ENCODE data around the gene EDN2. TPM values are rescaled to one million over a fixed set of nuclear protein-coding genes. Genes with fewer than 3 reads are reported as not detected.

EDN2 gene
- total and polyA plus RNA-seq, 9 donors, result 0.18 to 1.8 (median 0.29) TPM; not detected in 4

DNA sequence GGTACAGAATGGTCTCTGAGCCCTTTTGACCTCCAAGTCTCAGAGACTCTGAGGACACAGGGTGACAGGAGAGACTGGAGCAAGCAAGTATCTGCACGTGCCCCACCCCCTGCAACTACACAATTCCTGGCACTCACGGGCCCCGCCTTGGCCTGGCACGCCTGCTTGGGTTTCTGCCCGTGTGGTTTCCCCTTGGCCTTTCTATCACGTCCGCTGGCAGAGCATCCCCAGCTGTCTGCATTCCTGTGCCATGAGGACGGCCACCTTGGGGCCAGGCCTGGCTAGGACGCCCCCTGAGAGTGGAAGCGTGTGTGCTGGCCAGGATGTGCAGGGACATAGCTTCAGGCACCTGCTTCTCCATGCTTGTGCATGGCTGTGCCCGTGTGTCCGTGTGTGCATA is 14.3 kb upstream of the EDN2 start:
- Histone ChIP-seq H3K27me3 (ENCODE audit: control insufficient read depth, insufficient read depth, low read length) (peaks cover 3% of the 10 kb centered on the region), H3K4me3 (ENCODE audit: low read length) (no peak overlapping the region), H3K27ac (ENCODE audit: low read length) (peak overlapping the region; percentile 86), H3K4me1 (ENCODE audit: control insufficient read depth, insufficient read depth, low read length) (peaks cover 95% of the 10 kb centered on the region), H3K9me3 (replicated peaks; ENCODE audit: control insufficient read depth, low read depth, low read length) (no peaks in the 10 kb centered on the region), H3K36me3 (ENCODE audit: control insufficient read depth, insufficient read depth, low read length) (no peaks in the 10 kb centered on the region)
- WGBS (ENCODE audit: insufficient coverage), result 65% methylated on average over 12 of the region's 12 CpGs
- DNase-seq, result peak; percentile 82

DNA sequence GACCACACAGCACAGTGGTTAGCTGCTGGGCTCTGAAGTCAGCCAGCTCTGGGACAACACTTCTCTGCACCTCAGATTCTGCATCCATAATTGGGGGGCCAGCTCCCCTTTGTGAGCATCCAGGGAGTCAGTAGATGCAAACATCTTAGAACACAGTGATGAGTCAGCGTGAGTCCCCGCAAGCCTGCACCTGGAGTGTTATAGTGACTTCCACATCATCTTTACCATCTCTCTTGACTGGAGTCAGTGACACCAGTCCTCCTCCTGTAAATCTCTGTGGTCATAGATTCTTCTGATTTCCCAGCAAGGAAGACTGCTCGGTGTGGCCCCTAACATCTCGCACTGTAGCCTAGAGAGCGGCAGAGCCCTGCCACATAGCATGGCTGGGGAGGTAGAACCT is 13.9 kb upstream of the EDN2 start:
- Histone ChIP-seq H3K27ac (ENCODE audit: low read length) (peak overlapping the region; percentile 86), H3K27me3 (ENCODE audit: control insufficient read depth, insufficient read depth, low read length) (peaks cover 3% of the 10 kb centered on the region), H3K36me3 (ENCODE audit: control insufficient read depth, insufficient read depth, low read length) (no peaks in the 10 kb centered on the region), H3K4me3 (ENCODE audit: low read length) (no peak overlapping the region), H3K9me3 (replicated peaks; ENCODE audit: control insufficient read depth, low read depth, low read length) (no peaks in the 10 kb centered on the region), H3K4me1 (ENCODE audit: control insufficient read depth, insufficient read depth, low read length) (peaks cover 91% of the 10 kb centered on the region)
- 77% methylated on average over 3 of the region's 5 CpGs for WGBS (ENCODE audit: insufficient coverage)
- no peak for DNase-seq

DNA sequence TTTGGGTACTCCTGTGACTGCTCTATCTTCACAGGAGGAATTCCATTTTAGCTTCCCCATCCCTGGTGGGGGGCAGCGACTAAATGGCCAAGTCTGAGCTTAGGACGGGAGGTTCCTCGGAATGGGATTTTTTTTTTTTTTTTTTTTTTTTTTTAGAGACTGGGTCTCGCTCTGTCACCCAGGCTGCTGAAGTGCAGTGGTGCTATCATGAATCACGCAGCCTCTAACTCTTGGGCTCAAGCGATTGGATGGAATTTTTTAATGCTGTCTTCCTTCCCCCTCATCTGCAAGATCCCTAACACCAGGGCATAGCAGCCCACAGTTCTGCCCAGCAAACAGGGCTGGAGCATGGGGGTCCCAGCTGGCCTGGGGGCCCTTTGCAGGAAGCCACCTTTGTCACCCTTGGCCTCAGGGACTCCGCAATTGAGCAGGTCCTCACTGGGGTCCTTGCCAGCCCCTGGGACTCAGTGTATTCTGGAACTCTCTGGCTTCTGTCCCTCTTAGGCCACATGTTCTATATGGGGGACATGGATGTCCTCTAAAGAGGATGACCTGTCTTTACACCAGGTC is 13.1 kb upstream of the EDN2 start:
- Histone ChIP-seq H3K9me3 (replicated peaks; ENCODE audit: control insufficient read depth, low read depth, low read length) (no peaks in the 10 kb centered on the region), H3K27me3 (ENCODE audit: control insufficient read depth, insufficient read depth, low read length) (peaks cover 3% of the 10 kb centered on the region), H3K36me3 (ENCODE audit: control insufficient read depth, insufficient read depth, low read length) (no peaks in the 10 kb centered on the region), H3K27ac (ENCODE audit: low read length) (peak overlapping the region; percentile 24), H3K4me1 (ENCODE audit: control insufficient read depth, insufficient read depth, low read length) (peaks cover 82% of the 10 kb centered on the region), H3K4me3 (ENCODE audit: low read length) (no peak overlapping the region)
- 94% methylated on average over 2 of the region's 7 CpGs for WGBS (ENCODE audit: insufficient coverage)
- no peak for DNase-seq

DNA sequence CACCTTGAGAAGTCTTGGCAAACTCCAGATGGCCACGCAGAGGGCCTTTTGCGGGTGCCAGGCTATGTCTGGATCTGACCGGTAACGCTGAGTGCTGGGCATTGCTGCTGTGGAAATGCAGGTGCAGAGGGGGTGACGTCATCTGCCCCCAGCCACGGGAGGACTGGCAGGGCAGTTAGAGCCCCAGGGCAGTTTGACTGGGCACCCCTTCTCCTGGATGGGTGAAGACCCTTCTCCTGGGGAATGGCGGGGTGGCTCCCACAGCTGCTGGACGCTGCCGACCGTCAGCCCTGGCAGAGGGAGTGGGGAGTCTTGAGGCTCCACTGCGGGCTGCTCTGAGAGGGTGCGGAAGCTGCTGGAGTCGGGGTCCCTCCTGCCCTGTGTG is 12.6 kb upstream of the EDN2 start:
- WGBS (ENCODE audit: insufficient coverage), result 76% methylated on average over 9 of the region's 13 CpGs
- peaks cover 77% of the 10 kb centered on the region for H3K4me1 ChIP-seq (ENCODE audit: control insufficient read depth, insufficient read depth, low read length)
- no peak overlapping the region for H3K4me3 ChIP-seq (ENCODE audit: low read length)
- H3K27me3 ChIP-seq (ENCODE audit: control insufficient read depth, insufficient read depth, low read length), result peaks cover 3% of the 10 kb centered on the region
- peak overlapping the region; percentile 72 for H3K27ac ChIP-seq (ENCODE audit: low read length)
- no peaks in the 10 kb centered on the region for H3K9me3 ChIP-seq (replicated peaks; ENCODE audit: control insufficient read depth, low read depth, low read length)
- H3K36me3 ChIP-seq (ENCODE audit: control insufficient read depth, insufficient read depth, low read length), result no peaks in the 10 kb centered on the region
- DNase-seq, result no peak

DNA sequence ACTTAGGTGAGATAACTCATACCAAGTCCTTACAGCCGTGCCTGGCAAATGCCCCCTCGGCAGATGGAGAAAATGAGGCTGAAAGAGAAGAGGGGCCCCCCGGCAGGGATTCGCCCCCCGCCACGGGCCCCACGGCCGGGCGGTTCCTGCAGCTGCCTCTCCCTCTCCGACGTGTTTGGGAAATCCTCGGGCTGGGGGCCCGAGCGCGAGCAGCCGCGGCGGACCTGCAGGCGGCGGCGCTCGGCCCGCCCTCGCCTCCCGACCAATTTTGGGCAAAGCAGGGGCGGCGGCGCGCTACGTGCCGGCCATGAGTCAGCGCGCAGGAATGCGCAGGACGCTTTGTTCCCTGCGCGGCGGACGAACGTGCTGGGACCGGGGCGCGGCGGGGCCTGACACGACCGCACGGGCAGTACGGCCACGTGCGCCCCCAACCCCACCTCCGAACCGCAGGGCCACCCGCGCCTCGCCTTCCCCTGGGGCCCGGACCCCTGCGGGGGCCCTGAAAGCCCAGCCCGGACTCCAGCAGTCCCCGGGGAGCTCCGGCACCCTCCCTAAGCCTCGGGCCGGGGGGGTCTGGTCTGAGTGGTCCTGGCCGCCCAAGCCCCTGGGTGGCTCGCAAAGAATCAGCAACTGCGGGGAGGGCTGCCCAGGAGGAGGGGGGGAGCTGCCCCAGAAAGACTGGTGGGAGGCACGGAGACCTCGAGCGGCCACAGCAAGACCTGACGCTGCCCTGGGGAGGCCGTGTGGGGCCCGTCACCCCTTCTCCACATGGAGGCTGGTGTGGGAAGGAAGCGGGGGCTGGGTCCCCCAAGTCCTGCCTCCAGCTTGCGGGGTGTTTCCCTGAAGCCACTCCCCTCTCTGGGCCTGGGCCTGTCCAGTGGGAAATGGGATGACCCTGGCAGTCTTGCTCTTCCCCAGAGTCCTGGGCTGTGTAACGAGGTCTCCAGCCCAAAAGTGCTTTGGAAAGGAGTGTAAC is 11.9 kb upstream of the EDN2 start:
- Histone ChIP-seq H3K36me3 (ENCODE audit: control insufficient read depth, insufficient read depth, low read length) (no peaks in the 10 kb centered on the region), H3K4me3 (ENCODE audit: low read length) (peak overlapping the region; percentile 37), H3K4me1 (ENCODE audit: control insufficient read depth, insufficient read depth, low read length) (peaks cover 70% of the 10 kb centered on the region), H3K27ac (ENCODE audit: low read length) (peak overlapping the region; percentile 72), H3K27me3 (ENCODE audit: control insufficient read depth, insufficient read depth, low read length) (peaks cover 3% of the 10 kb centered on the region), H3K9me3 (replicated peaks; ENCODE audit: control insufficient read depth, low read depth, low read length) (no peaks in the 10 kb centered on the region)
- 1% methylated on average over 66 of the region's 74 CpGs for WGBS (ENCODE audit: insufficient coverage)
- DNase-seq, result peak; percentile 92

DNA sequence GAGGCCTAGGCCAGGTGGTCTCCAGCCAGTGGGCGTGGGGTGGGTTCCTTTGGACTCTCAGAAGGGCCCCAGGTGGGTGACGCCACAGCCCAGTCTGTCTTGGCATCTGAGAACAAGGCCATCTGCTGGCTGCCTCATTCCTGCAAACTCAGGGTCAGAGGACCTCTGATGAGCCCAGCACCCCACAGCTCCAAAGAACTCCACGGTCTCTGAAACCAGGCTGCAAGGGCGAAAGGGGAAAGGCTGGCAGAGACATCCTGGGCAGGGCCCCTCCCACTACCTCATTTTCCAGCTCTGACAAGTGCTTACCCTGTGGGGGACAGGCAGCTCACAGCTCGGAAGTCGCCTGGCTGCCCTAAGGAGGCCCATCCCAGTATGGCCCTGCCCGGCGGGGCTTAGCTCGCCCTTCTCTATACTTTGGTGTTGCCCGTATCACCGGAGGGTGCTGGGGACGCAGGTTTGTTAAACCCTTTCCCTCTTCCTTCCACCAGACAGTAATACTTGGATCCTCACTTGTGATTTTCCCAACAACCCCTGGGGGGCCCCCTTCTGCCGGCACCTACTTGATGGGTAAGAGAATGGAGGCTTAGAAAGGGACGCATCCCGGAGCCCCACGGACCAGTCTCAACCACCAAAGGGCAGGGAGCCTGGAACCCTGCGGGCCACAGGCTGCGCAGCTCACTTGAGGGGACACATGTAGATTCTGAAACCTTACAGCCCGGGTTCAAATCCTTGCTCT is 10.9 kb upstream of the EDN2 start:
- Histone ChIP-seq H3K4me1 (ENCODE audit: control insufficient read depth, insufficient read depth, low read length) (peaks cover 63% of the 10 kb centered on the region), H3K4me3 (ENCODE audit: low read length) (no peak overlapping the region)
- WGBS (ENCODE audit: insufficient coverage), result 61% methylated on average over 15 of the region's 19 CpGs

DNA sequence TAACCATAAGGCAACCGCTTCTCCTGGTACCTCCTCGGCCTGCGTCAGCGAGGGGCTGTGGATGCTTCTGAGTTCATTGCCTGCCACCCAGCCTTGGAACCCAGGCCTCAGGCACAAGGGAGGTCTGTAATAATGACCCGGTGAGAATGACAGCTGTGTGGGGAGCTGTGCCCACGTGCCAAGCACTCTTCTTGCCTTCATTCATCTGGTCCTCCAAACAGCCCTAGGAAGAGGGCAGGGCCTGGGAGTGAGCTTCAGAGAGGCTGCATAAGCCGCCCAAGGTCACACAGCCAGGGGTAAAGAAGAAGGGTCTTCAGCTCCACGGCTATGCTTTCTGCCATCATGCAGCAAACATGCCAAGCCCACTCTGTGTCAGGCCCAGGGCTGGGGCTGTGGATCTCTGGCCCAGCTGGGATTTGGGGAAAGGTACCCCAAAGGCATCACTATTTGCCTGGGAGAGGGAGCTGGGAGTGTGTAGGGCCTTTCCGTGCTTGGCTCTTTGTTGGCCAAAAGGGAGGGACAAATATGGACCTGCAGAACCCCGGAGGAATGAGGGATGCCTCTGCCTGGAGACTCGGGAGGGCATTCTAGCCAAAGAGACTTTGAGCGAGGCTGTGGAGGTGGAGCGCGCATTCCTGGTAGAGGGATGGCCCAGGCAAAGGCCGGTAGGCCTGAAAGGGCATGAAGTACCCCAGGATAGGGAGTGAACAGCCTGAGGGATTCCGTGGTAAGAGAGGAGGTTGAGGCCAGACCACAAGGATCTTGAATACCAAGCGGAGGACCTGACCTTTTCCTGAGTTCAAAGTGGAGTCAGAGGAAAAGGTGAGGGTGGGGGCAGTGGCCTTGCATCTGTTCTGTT is 10.1 kb upstream of the EDN2 start:
- peaks cover 55% of the 10 kb centered on the region for H3K4me1 ChIP-seq (ENCODE audit: control insufficient read depth, insufficient read depth, low read length)
- no peak for DNase-seq
- no peaks in the 10 kb centered on the region for H3K36me3 ChIP-seq (ENCODE audit: control insufficient read depth, insufficient read depth, low read length)
- H3K4me3 ChIP-seq (ENCODE audit: low read length), result no peak overlapping the region
- peak overlapping the region; percentile 33 for H3K27ac ChIP-seq (ENCODE audit: low read length)
- no peaks in the 10 kb centered on the region for H3K9me3 ChIP-seq (replicated peaks; ENCODE audit: control insufficient read depth, low read depth, low read length)
- 84% methylated on average over 13 of the region's 17 CpGs for WGBS (ENCODE audit: insufficient coverage)
- H3K27me3 ChIP-seq (ENCODE audit: control insufficient read depth, insufficient read depth, low read length), result peaks cover 3% of the 10 kb centered on the region

More for the DNA sequence above, 10.9 kb upstream of the EDN2 start:
- peak overlapping the region; percentile 71 for H3K27ac ChIP-seq (ENCODE audit: low read length)
- H3K27me3 ChIP-seq (ENCODE audit: control insufficient read depth, insufficient read depth, low read length), result peaks cover 3% of the 10 kb centered on the region
- DNase-seq, result no peak
- H3K9me3 ChIP-seq (replicated peaks; ENCODE audit: control insufficient read depth, low read depth, low read length), result no peaks in the 10 kb centered on the region
- H3K36me3 ChIP-seq (ENCODE audit: control insufficient read depth, insufficient read depth, low read length), result no peaks in the 10 kb centered on the region

DNA sequence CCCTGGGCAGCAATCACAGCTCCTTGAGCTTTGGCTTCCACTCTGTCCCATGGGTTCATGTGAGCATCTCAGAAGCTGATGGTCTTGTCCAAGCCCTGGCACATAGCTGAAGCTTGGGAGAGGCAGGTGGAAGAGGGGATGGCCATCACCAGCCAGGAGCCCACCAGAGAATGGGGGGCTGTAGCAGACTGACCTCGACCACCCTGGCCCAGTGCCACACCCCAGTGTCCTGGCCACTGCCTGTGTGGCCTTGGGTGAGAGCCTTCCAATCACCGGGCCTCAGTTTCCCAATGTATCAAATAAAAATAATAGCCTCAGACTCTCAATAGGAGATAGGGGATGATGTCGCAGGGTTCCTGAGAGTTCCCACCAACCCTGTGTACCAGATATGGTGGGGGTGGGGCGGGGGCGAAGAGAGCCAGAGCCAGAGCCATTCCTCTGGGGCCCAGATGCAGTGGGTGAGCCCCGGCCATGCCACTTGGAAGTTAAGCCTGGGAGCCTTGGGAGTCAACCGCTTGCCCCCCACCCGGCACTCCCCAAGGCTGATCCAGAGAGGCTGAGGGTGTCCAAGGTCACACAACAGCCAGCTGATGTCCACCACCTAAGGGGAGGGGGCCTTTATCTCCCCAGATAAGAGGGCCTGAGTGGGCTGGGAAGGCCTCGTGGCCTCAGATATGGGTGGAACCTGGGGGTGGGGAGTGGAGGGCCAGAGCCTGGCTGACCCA is 9.3 kb upstream of the EDN2 start:
- H3K36me3 ChIP-seq (ENCODE audit: control insufficient read depth, insufficient read depth, low read length), result no peaks in the 10 kb centered on the region
- H3K27ac ChIP-seq (ENCODE audit: low read length), result no peak overlapping the region
- H3K4me1 ChIP-seq (ENCODE audit: control insufficient read depth, insufficient read depth, low read length), result peaks cover 48% of the 10 kb centered on the region
- no peak overlapping the region for H3K4me3 ChIP-seq (ENCODE audit: low read length)
- 85% methylated on average over 4 of the region's 9 CpGs for WGBS (ENCODE audit: insufficient coverage)
- no peak for DNase-seq
- no peaks in the 10 kb centered on the region for H3K9me3 ChIP-seq (replicated peaks; ENCODE audit: control insufficient read depth, low read depth, low read length)
- peaks cover 3% of the 10 kb centered on the region for H3K27me3 ChIP-seq (ENCODE audit: control insufficient read depth, insufficient read depth, low read length)

DNA sequence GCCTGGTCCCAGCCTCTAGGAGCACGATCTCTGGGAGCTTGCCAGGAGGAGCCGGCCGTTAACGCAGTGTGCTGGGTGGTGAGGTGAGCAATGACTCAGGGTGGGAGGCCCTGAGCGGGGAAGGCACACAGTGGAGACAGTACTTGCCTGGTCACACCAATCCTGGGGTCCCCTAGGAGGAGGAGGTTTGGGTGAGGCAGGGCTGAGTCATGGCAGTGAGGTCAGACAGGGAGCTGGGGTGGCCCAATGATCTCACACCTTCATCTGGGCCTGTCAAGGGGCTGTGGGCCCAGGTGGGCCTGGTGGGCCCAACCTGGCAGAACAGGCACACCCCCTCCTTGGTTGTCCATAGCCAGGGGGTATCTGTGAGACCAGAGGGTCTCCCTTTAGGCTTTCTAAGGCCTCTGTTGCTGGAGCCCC is 8.6 kb upstream of the EDN2 start:
- DNase-seq, result no peak
- H3K4me3 ChIP-seq (ENCODE audit: low read length), result no peak overlapping the region
- no peaks in the 10 kb centered on the region for H3K9me3 ChIP-seq (replicated peaks; ENCODE audit: control insufficient read depth, low read depth, low read length)
- H3K4me1 ChIP-seq (ENCODE audit: control insufficient read depth, insufficient read depth, low read length), result peaks cover 48% of the 10 kb centered on the region
- WGBS (ENCODE audit: insufficient coverage), result 61% methylated on average over 5 of the region's 5 CpGs
- H3K36me3 ChIP-seq (ENCODE audit: control insufficient read depth, insufficient read depth, low read length), result no peaks in the 10 kb centered on the region
- H3K27me3 ChIP-seq (ENCODE audit: control insufficient read depth, insufficient read depth, low read length), result peaks cover 3% of the 10 kb centered on the region
- H3K27ac ChIP-seq (ENCODE audit: low read length), result no peak overlapping the region
